Esophagus (tissue), 2 donors: ENCODE data around the gene ABTB2. TPM values are rescaled to one million over a fixed set of nuclear protein-coding genes. Genes with fewer than 3 reads are reported as not detected.

Source experiments
- H3K27ac ChIP-seq, 2 donors: one replicate each; pipeline ENCODE4 v1.5.1; 2013; ENCODE audit warnings: low read depth in 2 of 2, mild to moderate bottlenecking in 2 of 2, inconsistent platforms in 1 of 2, low read length in 1 of 2, moderate library complexity in 1 of 2
- H3K27me3 ChIP-seq, 2 donors: one replicate each; pipeline ENCODE4 v1.6.1; 2013; ENCODE audit warnings: low read length in 2 of 2, control low read depth in 1 of 2, mild to moderate bottlenecking in 1 of 2; ENCODE audit not compliant: insufficient read depth in 2 of 2, control insufficient read depth in 1 of 2
- H3K36me3 ChIP-seq, 2 donors: one replicate each; pipeline ENCODE4 v1.6.1; 2013; ENCODE audit warnings: low read length in 1 of 2; ENCODE audit not compliant: control insufficient read depth in 2 of 2, insufficient read depth in 2 of 2
- H3K4me1 ChIP-seq, 2 donors: one replicate each; pipeline ENCODE4 v1.6.1; 2013; ENCODE audit warnings: low read length in 1 of 2; ENCODE audit not compliant: control insufficient read depth in 2 of 2, insufficient read depth in 2 of 2
- H3K4me3 ChIP-seq, 2 donors: one replicate each; pipeline ENCODE4 v1.5.1; 2013; ENCODE audit warnings: low read length in 2 of 2, mild to moderate bottlenecking in 2 of 2, low read depth in 1 of 2, moderate library complexity in 1 of 2
- H3K9me3 ChIP-seq, 2 donors: one replicate each; pipeline ENCODE4 v1.6.1; 2013; ENCODE audit warnings: mild to moderate bottlenecking in 2 of 2, low read depth in 1 of 2, low read length in 1 of 2, moderate library complexity in 1 of 2; ENCODE audit not compliant: control insufficient read depth in 2 of 2, insufficient read depth in 1 of 2
- WGBS, 2 donors: extraction: QIAGEN DNeasy Blood & Tissue Kit; methylation state at CpG; one replicate each; pipeline ENCODE4 v1.1.7; 2013; 5-methylcytosine and 5-hydroxymethylcytosine counted together
- polyA plus RNA-seq, 2 donors: library from polyadenylated mRNA; stranded (reverse); fragments of 200-250 nt; gene quantifications; one replicate each; pipeline ENCODE4 v1.2.3, GENCODE V29; 2013
- donor health status: healthy with polysubstance abuse.
- donor health status: Bipolar disorder and iron deficiency.

ABTB2 gene
- polyA plus RNA-seq, 2 donors = 3.2 to 4.3 TPM

DNA sequence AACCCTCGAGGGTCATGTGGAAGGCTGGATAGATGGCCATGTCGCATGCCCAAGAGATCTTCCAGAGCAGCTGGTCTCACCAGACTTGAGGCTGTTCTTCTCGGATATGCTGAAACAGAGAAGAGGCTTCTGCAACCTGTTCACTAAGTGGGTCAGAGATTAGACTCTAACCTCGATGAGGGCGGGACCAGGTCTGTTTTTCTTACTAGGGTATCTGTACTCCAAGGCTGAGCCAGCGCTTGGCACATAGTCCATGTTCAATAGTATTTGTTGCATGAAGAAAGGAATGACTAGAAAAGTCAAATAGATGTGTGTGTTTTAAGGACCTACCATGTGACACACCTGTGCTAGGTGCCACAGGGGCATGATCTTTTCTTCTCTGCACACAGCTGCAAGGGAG, 43.6 kb downstream of the ABTB2 start:
- H3K27me3 ChIP-seq = no peaks in the 10 kb centered on the region
- no peak overlapping the region for H3K4me3 ChIP-seq
- H3K9me3 ChIP-seq = no peaks in the 10 kb centered on the region
- H3K36me3 ChIP-seq = no peaks in the 10 kb centered on the region
- no peaks in the 10 kb centered on the region for H3K4me1 ChIP-seq
- H3K27ac ChIP-seq = no peak overlapping the region
- 85 to 92% methylated on average over 6 of the region's 6 CpGs for WGBS, 2 donors

DNA sequence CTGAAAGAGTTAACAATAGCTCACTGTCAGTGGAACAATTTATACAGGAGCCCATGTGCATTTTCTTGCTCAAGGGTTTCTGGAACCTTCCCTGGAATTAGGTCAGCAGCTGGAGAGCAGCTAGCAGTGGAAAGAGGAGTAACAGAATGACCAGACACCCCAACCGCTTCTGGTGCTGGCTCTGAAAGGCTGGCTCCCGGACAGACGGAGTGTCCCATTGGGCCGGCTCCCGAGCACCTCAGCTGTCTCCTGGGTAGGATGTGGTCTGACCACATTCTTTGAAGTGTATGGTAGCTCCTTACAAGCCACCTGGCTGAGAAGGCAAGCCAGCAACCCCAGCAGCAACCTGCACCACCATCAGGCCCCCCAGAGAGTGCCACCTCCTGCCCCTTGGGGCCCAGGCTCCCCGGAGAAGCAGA, 44.7 kb downstream of the ABTB2 start:
- Histone ChIP-seq H3K4me3 (no peak overlapping the region), H3K27me3 (no peaks in the 10 kb centered on the region), H3K36me3 (no peaks in the 10 kb centered on the region), H3K27ac (no peak overlapping the region), H3K9me3 (no peaks in the 10 kb centered on the region), H3K4me1 (no peaks in the 10 kb centered on the region)
- 55 to 77% methylated on average over 6 of the region's 6 CpGs for WGBS, 2 donors

DNA sequence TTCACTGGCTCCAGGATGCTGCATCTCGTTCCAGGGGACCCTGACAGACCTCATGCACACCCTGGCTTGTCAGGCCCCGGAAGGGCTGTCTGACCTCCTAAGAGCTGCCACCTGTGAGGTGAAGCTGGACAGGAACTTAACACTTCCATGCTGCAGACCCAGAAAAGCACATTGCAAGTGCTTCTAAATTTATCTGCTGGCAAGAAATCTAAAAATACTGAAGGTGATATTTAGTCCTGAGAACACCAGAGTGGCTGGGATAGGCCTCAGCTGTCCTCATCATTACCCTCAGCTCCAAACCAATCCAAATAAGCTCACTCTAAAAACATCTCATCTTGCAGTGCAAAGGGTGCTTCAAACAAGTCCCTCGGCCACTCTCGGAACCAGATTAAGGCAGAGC, 46.7 kb downstream of the ABTB2 start:
- H3K4me1 ChIP-seq = no peaks in the 10 kb centered on the region
- H3K27ac ChIP-seq = no peak overlapping the region
- 78 to 80% methylated on average over 4 of the region's 4 CpGs for WGBS, 2 donors
- H3K36me3 ChIP-seq = no peaks in the 10 kb centered on the region
- no peak overlapping the region for H3K4me3 ChIP-seq
- no peaks in the 10 kb centered on the region for H3K9me3 ChIP-seq
- H3K27me3 ChIP-seq = no peaks in the 10 kb centered on the region

DNA sequence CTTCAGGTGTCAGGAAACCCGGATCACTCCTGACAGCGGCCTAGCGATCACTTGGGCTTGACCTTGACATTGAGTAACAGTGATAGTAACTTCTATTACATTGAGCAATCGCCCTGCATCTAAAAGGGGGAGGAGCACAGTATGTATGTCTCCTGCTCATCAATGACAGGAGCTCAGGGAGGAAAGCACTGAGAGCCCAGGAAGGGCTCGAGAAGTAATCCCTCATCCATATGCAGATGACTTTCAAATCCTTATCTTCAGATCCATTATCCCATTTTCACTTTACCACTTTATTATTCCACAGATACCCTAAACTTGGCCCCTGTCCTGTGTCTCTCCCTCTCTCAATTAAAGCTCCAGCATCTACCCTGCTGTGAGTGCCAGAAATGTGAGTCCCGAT, 47.8 kb downstream of the ABTB2 start:
- Histone ChIP-seq H3K27ac (no peak overlapping the region), H3K9me3 (no peaks in the 10 kb centered on the region), H3K36me3 (no peaks in the 10 kb centered on the region), H3K27me3 (no peaks in the 10 kb centered on the region), H3K4me3 (no peak overlapping the region), H3K4me1 (no peaks in the 10 kb centered on the region)
- 77 to 85% methylated on average over 6 of the region's 6 CpGs for WGBS, 2 donors

DNA sequence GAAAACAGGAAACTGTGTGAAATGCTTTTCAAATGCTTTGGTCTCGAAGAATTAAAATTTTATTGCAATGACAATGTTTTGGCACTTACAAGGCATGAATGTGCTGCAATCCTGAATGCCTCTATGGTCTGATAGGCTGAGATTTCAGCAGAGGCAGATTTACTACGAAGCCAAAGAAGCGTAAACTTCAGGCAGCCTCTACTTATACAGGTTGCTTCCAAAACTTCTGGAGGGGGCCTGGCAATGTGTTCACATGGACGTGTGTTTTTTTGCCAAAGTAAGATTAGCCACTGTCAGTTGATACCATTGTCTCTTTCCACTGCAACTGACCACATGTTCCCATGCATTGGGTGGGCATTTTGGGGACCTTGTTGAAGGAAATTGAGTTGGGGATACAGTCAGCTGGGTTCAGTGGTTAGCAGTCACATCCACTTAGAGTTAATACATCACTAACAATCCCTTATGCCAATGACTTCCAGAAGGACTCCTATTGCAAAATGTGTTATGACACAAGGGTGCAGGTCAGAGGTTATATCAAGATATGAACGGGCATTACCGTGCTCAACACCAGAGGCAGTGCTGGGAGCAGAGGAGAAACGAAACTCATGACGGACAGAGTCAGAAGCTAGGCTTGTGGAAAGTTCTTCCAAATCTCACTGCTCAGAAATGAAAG, 48.8 kb downstream of the ABTB2 start:
- Histone ChIP-seq H3K27ac (no peak overlapping the region), H3K36me3 (no peaks in the 10 kb centered on the region), H3K4me3 (no peak overlapping the region), H3K27me3 (no peaks in the 10 kb centered on the region), H3K4me1 (no peaks in the 10 kb centered on the region), H3K9me3 (no peaks in the 10 kb centered on the region)
- WGBS, 2 donors = 69 to 75% methylated on average over 8 of the region's 8 CpGs

DNA sequence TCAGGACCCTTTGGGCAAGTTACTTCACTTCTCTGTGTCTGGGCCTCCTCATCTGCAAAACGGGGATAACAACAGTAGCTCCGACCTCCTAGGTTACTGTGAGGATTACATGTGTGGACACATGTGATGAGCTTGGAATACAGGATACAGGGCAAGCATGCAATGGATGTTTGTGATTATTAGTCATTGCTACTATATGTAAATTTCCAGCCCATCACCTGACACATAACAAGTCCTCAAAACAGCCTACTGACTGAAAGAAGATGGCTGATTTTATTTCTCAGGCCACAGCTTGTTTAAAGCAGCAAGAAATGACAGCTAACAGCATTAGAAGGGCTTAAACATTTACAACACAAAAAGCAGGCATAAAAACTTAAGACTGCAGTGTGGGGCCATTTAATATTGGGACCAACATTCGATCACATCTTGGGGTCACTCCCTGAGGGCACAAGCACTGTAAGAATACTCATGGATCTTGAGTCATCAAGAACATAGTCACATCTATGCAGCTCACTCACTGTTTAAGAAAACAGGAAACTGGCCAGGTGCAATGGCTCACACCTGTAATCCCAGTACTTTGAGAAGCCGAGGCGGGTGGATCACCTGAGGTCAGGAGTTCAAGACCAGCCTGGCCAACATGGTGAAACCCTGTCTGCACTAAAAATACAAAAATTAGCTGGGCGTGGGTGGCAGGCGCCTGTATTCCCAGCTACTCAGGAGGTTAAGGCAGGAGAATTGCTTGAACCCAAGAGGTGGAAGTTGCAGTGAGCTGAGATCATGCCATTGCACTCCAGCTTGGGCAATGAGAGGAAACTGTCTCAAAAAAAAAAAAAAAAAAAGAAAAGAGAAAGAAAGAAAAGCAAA, 49.5 kb downstream of the ABTB2 start:
- Histone ChIP-seq H3K27me3 (no peaks in the 10 kb centered on the region), H3K27ac (no peak overlapping the region), H3K4me3 (no peak overlapping the region), H3K4me1 (no peaks in the 10 kb centered on the region), H3K36me3 (no peaks in the 10 kb centered on the region), H3K9me3 (no peaks in the 10 kb centered on the region)
- WGBS, 2 donors = 64 to 73% methylated on average over 7 of the region's 7 CpGs

DNA sequence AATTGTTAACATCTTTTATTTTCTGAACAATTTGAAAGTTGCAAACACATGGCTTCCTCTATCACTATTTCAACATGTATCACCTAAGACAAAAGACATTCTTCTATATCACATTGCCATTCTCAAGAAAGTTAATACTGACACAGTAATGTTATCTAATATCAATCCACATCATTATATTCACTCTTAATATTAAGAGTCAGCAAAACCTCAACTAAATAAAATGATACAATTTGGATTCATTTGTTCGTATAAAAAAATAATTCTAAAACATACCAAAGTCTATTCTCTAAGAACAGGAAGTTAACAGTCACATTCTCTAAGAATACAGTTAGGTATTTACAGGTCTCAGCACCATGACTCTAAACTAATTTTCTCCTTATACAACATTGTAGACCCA, 52.0 kb downstream of the ABTB2 start:
- no peak overlapping the region for H3K27ac ChIP-seq
- no peaks in the 10 kb centered on the region for H3K4me1 ChIP-seq
- H3K36me3 ChIP-seq = no peaks in the 10 kb centered on the region
- H3K27me3 ChIP-seq = no peaks in the 10 kb centered on the region
- no peaks in the 10 kb centered on the region for H3K9me3 ChIP-seq
- no peak overlapping the region for H3K4me3 ChIP-seq
- WGBS, 2 donors = 74 to 81% methylated on average over 1 of the region's 1 CpG

DNA sequence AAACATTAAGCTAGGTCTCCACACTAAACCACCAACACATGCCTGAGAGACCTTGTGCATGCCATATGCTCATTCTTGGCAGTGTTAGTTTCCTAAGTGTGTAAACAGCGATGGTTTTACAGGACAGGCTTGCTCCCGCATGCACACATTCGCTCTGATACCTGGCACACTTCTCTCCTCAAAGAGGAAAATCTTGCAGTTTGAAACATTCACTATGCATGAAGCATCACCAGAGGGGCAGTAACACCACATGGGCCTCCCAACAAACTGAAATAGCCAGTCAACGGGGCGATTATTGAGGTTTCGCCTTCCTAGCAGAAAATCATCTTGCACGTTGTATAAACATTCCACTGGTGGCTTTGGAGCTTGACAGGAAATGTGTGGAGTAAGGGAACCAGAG, 52.6 kb downstream of the ABTB2 start:
- Histone ChIP-seq H3K4me1 (no peaks in the 10 kb centered on the region), H3K27me3 (no peaks in the 10 kb centered on the region), H3K27ac (no peak overlapping the region), H3K4me3 (no peak overlapping the region), H3K36me3 (no peaks in the 10 kb centered on the region), H3K9me3 (no peaks in the 10 kb centered on the region)
- 69 to 73% methylated on average over 7 of the region's 7 CpGs for WGBS, 2 donors

DNA sequence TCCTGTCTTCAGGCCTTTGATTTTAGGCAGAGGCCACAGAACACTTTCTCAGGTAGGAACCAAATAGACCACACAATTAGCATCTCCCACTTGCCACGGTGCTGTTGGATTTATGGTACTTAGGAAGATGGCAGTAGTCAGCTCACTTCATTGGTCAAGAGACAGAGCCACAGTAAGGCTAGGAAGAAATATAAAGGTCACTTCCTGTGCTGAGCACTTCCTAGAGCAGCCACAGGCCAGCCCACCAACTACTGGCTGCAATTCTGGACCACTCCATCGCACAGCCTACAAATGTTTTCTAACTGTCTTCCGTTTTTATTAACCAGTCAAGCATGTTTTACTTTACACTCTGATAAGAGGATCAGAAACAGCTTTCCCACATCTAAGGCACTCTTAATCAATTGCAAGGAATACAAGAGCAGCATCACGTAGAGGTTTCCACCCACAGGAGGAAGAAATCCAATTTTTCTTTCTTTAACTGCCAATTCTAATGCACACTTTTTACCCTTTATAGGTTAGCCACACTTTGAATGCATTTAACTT, 54.7 kb downstream of the ABTB2 start:
- Histone ChIP-seq H3K4me1 (no peaks in the 10 kb centered on the region), H3K27me3 (no peaks in the 10 kb centered on the region), H3K27ac (no peak overlapping the region), H3K9me3 (no peaks in the 10 kb centered on the region), H3K4me3 (no peak overlapping the region), H3K36me3 (no peaks in the 10 kb centered on the region)
- 86 to 90% methylated on average over 4 of the region's 4 CpGs for WGBS, 2 donors
